Fibroblast of peridontal ligament (primary cell): ENCODE measurements around the gene EPHA6.
"Not testable (repeated sequence)": the region's sequence is repeated elsewhere in the genome, so short reads cannot be mapped to it uniquely, and the experiment has no call there.

ENCODE experiments used
- DNase-seq: peaks from one replicate; pipeline ENCODE4 v3.0.0-alpha.2; 2010; ENCODE audit errors: extremely low read depth

EPHA6 gene

GRCh38 chr3:96915445-96915844 lies 101.1 kb downstream of the EPHA6 start:
- DNase-seq: no peak

- no peak for DNase-seq
Observed at GRCh38 chr3:96931119-96931862, 116.9 kb downstream of the EPHA6 start.

- not testable (repeated sequence) for DNase-seq
Observed at GRCh38 chr3:96942131-96942530, 127.7 kb downstream of the EPHA6 start.

GRCh38 chr3:96958856-96959255 lies 144.5 kb downstream of the EPHA6 start:
- no peak for DNase-seq

- no peak for DNase-seq
Observed at GRCh38 chr3:96959474-96959873, 145.1 kb downstream of the EPHA6 start.

- no peak for DNase-seq
Observed at GRCh38 chr3:96959901-96960641, 145.7 kb downstream of the EPHA6 start.

- DNase-seq: no peak
Observed at GRCh38 chr3:96960661-96961330, 146.4 kb downstream of the EPHA6 start.

- no peak for DNase-seq
Observed at GRCh38 chr3:96961576-96961975, 147.2 kb downstream of the EPHA6 start.

- no peak for DNase-seq
Observed at GRCh38 chr3:96966181-96966929, 152.0 kb downstream of the EPHA6 start.

- DNase-seq: no peak
Observed at GRCh38 chr3:96970211-96970610, 155.8 kb downstream of the EPHA6 start.

GRCh38 chr3:96977671-96978070 lies 163.3 kb downstream of the EPHA6 start:
- DNase-seq: no peak

- not testable (repeated sequence) for DNase-seq
Observed at GRCh38 chr3:96983716-96984115, 169.3 kb downstream of the EPHA6 start.

- DNase-seq: no peak
Observed at GRCh38 chr3:96986241-96986640, 171.8 kb downstream of the EPHA6 start.

- DNase-seq: no peak
Observed at GRCh38 chr3:96991231-96991630, 176.8 kb downstream of the EPHA6 start.

- DNase-seq: no peak
Observed at GRCh38 chr3:96991800-96992365, 177.5 kb downstream of the EPHA6 start.

- no peak for DNase-seq
Observed at GRCh38 chr3:96994988-96995387, 180.6 kb downstream of the EPHA6 start.

GRCh38 chr3:96996009-96996408 lies 181.6 kb downstream of the EPHA6 start:
- DNase-seq: no peak

- DNase-seq: no peak
Observed at GRCh38 chr3:97001611-97002010, 187.2 kb downstream of the EPHA6 start.

- no peak for DNase-seq
Observed at GRCh38 chr3:97009427-97010019, 195.1 kb downstream of the EPHA6 start.

GRCh38 chr3:97010881-97011657 lies 196.7 kb downstream of the EPHA6 start:
- DNase-seq: no peak
